H1 (cell line): ENCODE measurements around the gene RELB. TPM values are rescaled to one million over a fixed set of nuclear protein-coding genes. Genes with fewer than 3 reads are reported as not detected.

Source experiments
- CTBP2 ChIP-seq: IDR thresholded peaks from 2 replicates; pipeline ENCODE4 v1.7.0; 2011; ENCODE audit warnings: borderline replicate concordance, mild to moderate bottlenecking, moderate library complexity, mixed read lengths, low read length; ENCODE audit not compliant: insufficient read depth, insufficient read length
- RAD21 ChIP-seq, 2 experiments: IDR thresholded peaks in 1 of 2; conservative IDR thresholded peaks in 1 of 2; 2 replicates each; pipeline ENCODE4 v1.6.1; 2011; ENCODE audit warnings: low read depth in 2 of 2, low read length in 2 of 2, improper control_type of control experiment in 1 of 2, inconsistent platforms in 1 of 2, mild to moderate bottlenecking in 1 of 2, moderate library complexity in 1 of 2
- RXRA ChIP-seq: IDR thresholded peaks from 2 replicates; pipeline ENCODE4 v1.6.1; 2011; ENCODE audit warnings: low read depth, mild to moderate bottlenecking, low read length, moderate library complexity; ENCODE audit not compliant: insufficient read depth
- YY1 ChIP-seq: IDR thresholded peaks from 2 replicates; pipeline ENCODE4 v1.6.1; 2011; ENCODE audit warnings: low read depth, mild to moderate bottlenecking, low read length
- polyA plus RNA-seq, 7 experiments: library from polyadenylated mRNA; depleted of rRNA in 3 of 7; stranded (reverse) in 5 of 7; unstranded in 2 of 7; fragments of >200 nt in 5 of 7; fragments of 200-250 nt in 2 of 7; gene quantifications; 1 replicate in 5 of 7; 2 replicates in 1 of 7; 4 replicates in 1 of 7; pipeline versions ENCODE4 v1.2.1 to v1.2.3, GENCODE V29; 2011 to 2013; ENCODE audit warnings: missing spikeins in 2 of 7, mixed read lengths in 2 of 7
- total RNA-seq: library from RNA; stranded (reverse); fragmentation: NEBNext Ultra II Directional; extraction: Animal tissue kit (Norgen Biotek cat#: 25700); gene quantifications from 2 replicates; pipeline ENCODE4 v1.2.1, GENCODE V29; 2021

Gene RELB
- total and polyA plus RNA-seq, 2 of the 8 experiments (the other 6 are each of a cell fraction or from before 2014, with no cell fraction given) = 10.0 to 13.1 TPM

GRCh38 chr19:44990459-44990858 lies 10.8 kb upstream of the RELB start (continued):
- TF ChIP-seq CTBP2 (no peak), RAD21 (IDR thresholded peaks at IDR 0.05 in 1 of 2, conservative IDR thresholded peaks at IDR 0.05 in 1 of 2; ENCODE audit: low read depth in 2 of 2, low read length in 2 of 2) (no peak), RXRA (no peak), YY1 (no peak)
- TF ChIP-seq, all 59 proteins: peak for 0
